ENCODE measurements around the gene KDM2A. TPM values are rescaled to one million over a fixed set of nuclear protein-coding genes. Genes with fewer than 3 reads are reported as not detected.

Gene KDM2A
- total RNA-seq, 2 donors from 2014 or later, result 62.3 to 71.9 TPM

GRCh38 chr11:67275606-67276409 is 156.7 kb downstream of the KDM2A start:
- no peak for ATAC-seq
- peak; percentile 11 to 28 for DNase-seq
- intact Hi-C loops (cut with DNase I, micrococcal nuclease), result no loop called here

- intact Hi-C loops (cut with DNase I, micrococcal nuclease), result no loop called here
- DNase-seq, result peak; percentile 64 to 80
- ATAC-seq, result peak; percentile 71
Observed at GRCh38 chr11:67276781-67277230, 157.7 kb downstream of the KDM2A start.

- DNase-seq, result peak; percentile 94
- peak; percentile 90 for ATAC-seq
- intact Hi-C loops (cut with DNase I, micrococcal nuclease), result no loop called here
Observed at GRCh38 chr11:67277231-67277961, 158.3 kb downstream of the KDM2A start.

- intact Hi-C loops (cut with DNase I, micrococcal nuclease), result no loop called here
- DNase-seq, result peak; percentile 25 to 31
- ATAC-seq, result no peak
Observed at GRCh38 chr11:67278135-67278938, 159.3 kb downstream of the KDM2A start.

- DNase-seq (peak in 1 of 2 donors; percentile 11), ATAC-seq (no peak)
- intact Hi-C loops (cut with DNase I, micrococcal nuclease), result no loop called here
Observed at GRCh38 chr11:67278939-67279588, 160.0 kb downstream of the KDM2A start.

- intact Hi-C loops (cut with DNase I, micrococcal nuclease), result no loop called here
- ATAC-seq, result no peak
- DNase-seq, result peak in 1 of 2 donors; percentile 6
Observed at GRCh38 chr11:67279589-67280340, 160.7 kb downstream of the KDM2A start.

GRCh38 chr11:67280341-67280787 is 161.3 kb downstream of the KDM2A start:
- intact Hi-C loops (cut with DNase I, micrococcal nuclease), result no loop called here
- ATAC-seq (no peak), DNase-seq (peak in 1 of 2 donors; percentile 6)

- intact Hi-C loops (cut with DNase I, micrococcal nuclease), result no loop called here
- DNase-seq, result peak in 1 of 2 donors; percentile 8
- no peak for ATAC-seq
Observed at GRCh38 chr11:67280788-67281551, 161.9 kb downstream of the KDM2A start.

GRCh38 chr11:67281552-67282150 is 162.6 kb downstream of the KDM2A start:
- ATAC-seq (no peak), DNase-seq (peak in 1 of 2 donors; percentile 11)
- intact Hi-C loops (cut with DNase I, micrococcal nuclease), result no loop called here

- DNase-seq (no peak), ATAC-seq (no peak)
- intact Hi-C loops (cut with DNase I, micrococcal nuclease), result no loop called here
Observed at GRCh38 chr11:67282155-67282875, 163.3 kb downstream of the KDM2A start.

GRCh38 chr11:67282876-67283371 is 163.9 kb downstream of the KDM2A start:
- intact Hi-C loops (cut with DNase I, micrococcal nuclease), result no loop called here
- ATAC-seq (no peak), DNase-seq (peak in 1 of 2 donors; percentile 6)

GRCh38 chr11:67283481-67283963 is 164.5 kb downstream of the KDM2A start:
- DNase-seq (peak; percentile 7 to 34), ATAC-seq (no peak)
- intact Hi-C loops (cut with DNase I, micrococcal nuclease), result no loop called here

- intact Hi-C loops (cut with DNase I, micrococcal nuclease), result no loop called here
- ATAC-seq (no peak), DNase-seq (peak in 1 of 2 donors; percentile 22)
Observed at GRCh38 chr11:67284811-67285540, 165.9 kb downstream of the KDM2A start.

- ATAC-seq (no peak), DNase-seq (peak in 1 of 2 donors; percentile 22)
- intact Hi-C loops (cut with DNase I, micrococcal nuclease), result no loop called here
Observed at GRCh38 chr11:67285541-67286498, 166.8 kb downstream of the KDM2A start.

Measured in left colon (tissue), 2 donors.